DOHH2 (cell line): ENCODE data around the gene MUC5AC.

Source experiments
- CTCF ChIP-seq: fragments of 200-600 bp; sonication (generic); IDR thresholded peaks from one replicate; pipeline ENCODE4 v1.5.1; 2014; ENCODE audit warnings: antibody characterized with exemption, mild to moderate bottlenecking, low read depth, low read length; ENCODE audit not compliant: poor library complexity, severe bottlenecking
- EZH2phosphoT487 ChIP-seq: fragments of 200-600 bp; sonication (generic); IDR thresholded peaks from 2 replicates; pipeline ENCODE4 v1.6.1; 2017; ENCODE audit warnings: borderline replicate concordance, mild to moderate bottlenecking, antibody characterized with exemption, low read length, moderate library complexity, mixed read lengths

DNA sequence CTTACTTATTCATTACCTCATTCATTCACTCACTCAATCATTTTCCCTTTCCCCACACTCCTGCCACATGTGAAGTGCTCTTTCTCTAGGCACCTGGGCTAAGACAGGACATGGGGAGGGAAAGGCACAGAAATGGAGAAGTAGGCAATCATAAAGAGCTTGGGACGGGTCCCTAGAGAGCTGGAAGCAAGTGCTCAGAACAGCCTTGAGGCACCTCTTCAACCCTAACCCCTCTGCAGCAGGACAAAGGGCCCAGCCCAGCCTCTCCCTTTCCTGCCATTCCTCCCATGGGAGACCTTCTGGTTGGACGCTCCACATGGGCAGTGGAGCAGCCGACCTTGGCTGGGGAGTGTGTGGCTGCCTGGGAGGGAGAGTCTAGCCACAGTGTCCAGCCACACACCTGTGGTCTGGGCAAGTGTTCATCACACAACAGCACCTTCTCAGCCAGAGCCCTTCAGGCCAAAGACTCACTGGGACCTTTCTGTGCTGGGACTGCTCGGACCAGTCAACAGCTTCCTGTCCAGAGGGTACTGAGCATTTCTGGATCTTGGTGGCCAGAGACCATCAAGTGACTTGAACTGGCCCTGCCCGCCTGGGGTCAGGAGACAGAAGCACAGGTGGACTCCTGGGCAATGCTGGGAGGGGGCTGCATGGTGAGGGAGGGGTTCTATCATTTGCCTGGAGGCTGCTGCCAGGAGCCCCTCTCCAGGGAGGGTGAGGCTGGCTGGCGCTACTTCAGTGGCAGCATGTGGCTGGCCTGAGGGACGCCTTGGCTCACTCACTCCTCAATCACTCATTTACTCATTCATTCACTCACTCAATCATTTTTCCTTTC is 1.0 kb upstream of the MUC5AC start:
- TF ChIP-seq CTCF: no peak
- TF ChIP-seq EZH2phosphoT487: no peak
